Upper lobe of left lung (tissue), 6 donors: ENCODE measurements around the gene CTLA4. TPM values are rescaled to one million over a fixed set of nuclear protein-coding genes. Genes with fewer than 3 reads are reported as not detected.

Experiments
- ATAC-seq, 2 donors: fragments of 200-7000 bp; cut with Tn5 transposase; one replicate each; pipeline ENCODE4 v1.9.1; 2022; ENCODE audit warnings: mild to moderate bottlenecking in 2 of 2, moderate library complexity in 2 of 2; ENCODE audit not compliant: low FRiP score in 2 of 2
- DNase-seq, 2 donors: peaks; one replicate each; pipeline ENCODE4 v3.0.0-alpha.2; 2019 to 2020
- H3K27ac ChIP-seq, 4 donors: fragments of 200-600 bp; sonication (generic); one replicate each; pipeline ENCODE4 v1.5.1; 2016 to 2019
- H3K27me3 ChIP-seq, 4 donors: fragments of 200-600 bp; sonication (generic); one replicate each; pipeline ENCODE4 v1.5.1; 2017 to 2019
- H3K36me3 ChIP-seq, 4 donors: fragments of 200-600 bp; sonication (generic); one replicate each; pipeline ENCODE4 v1.5.1; 2016 to 2019
- H3K4me1 ChIP-seq, 4 donors: fragments of 200-600 bp; sonication (generic); one replicate each; pipeline ENCODE4 v1.5.1; 2018 to 2019
- H3K4me3 ChIP-seq, 4 donors: fragments of 200-600 bp; sonication (generic); one replicate each; pipeline ENCODE4 v1.5.1; 2017 to 2019; ENCODE audit warnings: mild to moderate bottlenecking in 2 of 4, moderate library complexity in 1 of 4
- H3K9me3 ChIP-seq, 4 donors: fragments of 200-600 bp; sonication (generic); one replicate each; pipeline ENCODE4 v1.5.1; 2018 to 2019
- CTCF ChIP-seq, 6 experiments: fragments of 450-650 bp in 4 of 6; fragments of 200-600 bp in 2 of 6; sonication (generic) in 2 of 6; IDR thresholded peaks; one replicate each; pipeline ENCODE4 v1.5.1; 2016 to 2019; ENCODE audit warnings: antibody characterized with exemption in 6 of 6
- EP300 ChIP-seq, 4 donors: sonication (generic); formaldehyde crosslinking; IDR thresholded peaks; one replicate each; pipeline ENCODE4 v1.5.1; 2017; ENCODE audit warnings: antibody characterized with exemption in 4 of 4, control low read depth in 2 of 4
- POLR2A ChIP-seq, 4 donors: fragments of 450-650 bp; IDR thresholded peaks; one replicate each; pipeline ENCODE4 v1.5.1; 2016 to 2017; ENCODE audit warnings: antibody characterized with exemption in 4 of 4, mild to moderate bottlenecking in 2 of 4
- POLR2AphosphoS5 ChIP-seq, 2 donors: sonication (generic); formaldehyde crosslinking; IDR thresholded peaks; one replicate each; pipeline ENCODE4 v1.5.1; 2017; ENCODE audit warnings: antibody characterized with exemption in 2 of 2
- WGBS, 2 donors: methylation state at CpG; one replicate each; pipeline ENCODE4 v1.1.5; 2017 to 2018; 5-methylcytosine and 5-hydroxymethylcytosine counted together
- total RNA-seq, 6 donors: library from RNA; depleted of rRNA in 4 of 6; stranded (reverse); fragments of >200 nt in 4 of 6; gene quantifications; one replicate each; pipeline versions ENCODE4 v1.1.0 to v1.2.1, GENCODE V29; 2016 to 2021
- donor health status: DM: no; HTN: no; CAD: no; lungs with moderate emphysema.
- donor health status: DM: no; HTN: yes; CAD: no; lungs with severe emphysema.

Gene CTLA4
- total RNA-seq, 6 donors from 2014 or later = 0.33 to 3.1 (median 1.1) TPM

DNA sequence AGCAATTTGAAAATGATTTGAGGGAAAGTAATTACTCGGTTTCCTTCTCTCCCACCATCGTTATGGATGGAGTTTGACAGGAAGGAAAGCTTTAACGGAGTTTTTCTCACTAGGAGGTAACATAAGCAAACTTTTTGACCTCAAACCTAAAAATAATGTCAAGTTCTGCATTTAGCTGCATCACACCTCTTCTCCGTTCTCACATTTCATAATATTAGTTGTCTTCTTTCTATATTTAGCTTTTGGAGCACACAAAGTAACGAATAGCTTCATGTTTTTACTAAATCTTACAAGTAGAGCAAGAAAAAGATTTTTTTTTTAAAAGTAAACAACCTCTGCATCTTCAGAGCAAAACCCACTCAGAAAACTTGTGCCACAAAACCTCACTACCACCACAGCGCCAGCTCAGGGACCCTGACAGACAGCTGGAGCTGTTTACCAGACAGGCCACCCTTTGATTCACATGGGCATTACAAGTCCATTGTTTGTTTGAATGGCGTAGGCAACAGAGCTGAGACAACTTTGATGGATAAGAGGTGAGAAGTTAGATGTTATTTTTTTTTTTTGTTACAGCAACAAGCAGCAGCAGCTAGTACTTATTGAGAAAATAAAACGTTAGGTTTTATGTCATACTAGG, 47.1 kb downstream of the CTLA4 start:
- H3K36me3 ChIP-seq = no peaks in the 10 kb centered on the region
- no peaks in the 10 kb centered on the region for H3K9me3 ChIP-seq
- H3K4me1 ChIP-seq = peaks cover 0 to 4% (median under 1%) of the 10 kb centered on the region in 4 donors
- H3K27me3 ChIP-seq = no peaks in the 10 kb centered on the region
- ATAC-seq = no peak
- H3K4me3 ChIP-seq = no peak overlapping the region
- TF ChIP-seq CTCF (IDR thresholded peaks at IDR 0.05) (no peak), POLR2A (IDR thresholded peaks at IDR 0.05) (no peak)
- 42 to 48% methylated on average over 8 of the region's 8 CpGs for WGBS, 2 donors
- no peak overlapping the region for H3K27ac ChIP-seq
- DNase-seq = no peak

- Histone ChIP-seq H3K4me3 (no peak overlapping the region), H3K4me1 (no peaks in the 10 kb centered on the region), H3K36me3 (no peaks in the 10 kb centered on the region), H3K27me3 (no peaks in the 10 kb centered on the region), H3K9me3 (no peaks in the 10 kb centered on the region), H3K27ac (no peak overlapping the region)
- TF ChIP-seq POLR2AphosphoS5 (IDR thresholded peaks at IDR 0.05) (no peak), POLR2A (IDR thresholded peaks at IDR 0.05) (no peak), CTCF (IDR thresholded peaks at IDR 0.05) (no peak), EP300 (IDR thresholded peaks at IDR 0.05) (no peak)
- 80 to 81% methylated on average over 7 of the region's 7 CpGs for WGBS, 2 donors
- ATAC-seq (no peak), DNase-seq (no peak)
These were observed 47.7 kb downstream of the CTLA4 start for GRCh38 chr2:203915256-203915655.

GRCh38 chr2:203916756-203917155, 49.2 kb downstream of the CTLA4 start:
- no peaks in the 10 kb centered on the region for H3K36me3 ChIP-seq
- H3K27me3 ChIP-seq = no peaks in the 10 kb centered on the region
- no peak overlapping the region for H3K27ac ChIP-seq
- ATAC-seq (no peak), DNase-seq (no peak)
- H3K4me1 ChIP-seq = no peaks in the 10 kb centered on the region
- no peak overlapping the region for H3K4me3 ChIP-seq
- no peaks in the 10 kb centered on the region for H3K9me3 ChIP-seq
- no peak for TF ChIP-seq POLR2A (IDR thresholded peaks at IDR 0.05)
- no peak for TF ChIP-seq EP300 (IDR thresholded peaks at IDR 0.05)
- TF ChIP-seq POLR2AphosphoS5 (IDR thresholded peaks at IDR 0.05) = no peak
- TF ChIP-seq CTCF (IDR thresholded peaks at IDR 0.05) = no peak

- no peak for TF ChIP-seq CTCF (IDR thresholded peaks at IDR 0.05)
- TF ChIP-seq EP300 (IDR thresholded peaks at IDR 0.05) = no peak
- TF ChIP-seq POLR2A (IDR thresholded peaks at IDR 0.05) = no peak
- DNase-seq (no peak), ATAC-seq (no peak)
- H3K4me3 ChIP-seq = no peak overlapping the region
- WGBS, 2 donors = 35 to 61% methylated on average over 4 to 7 of the region's 7 CpGs
- no peak overlapping the region for H3K27ac ChIP-seq
- no peaks in the 10 kb centered on the region for H3K9me3 ChIP-seq
- H3K27me3 ChIP-seq = no peaks in the 10 kb centered on the region
- H3K4me1 ChIP-seq = no peaks in the 10 kb centered on the region
- no peaks in the 10 kb centered on the region for H3K36me3 ChIP-seq
These were observed 50.7 kb downstream of the CTLA4 start for GRCh38 chr2:203918264-203918663.

GRCh38 chr2:203918839-203919238, 51.3 kb downstream of the CTLA4 start:
- TF ChIP-seq POLR2AphosphoS5 (IDR thresholded peaks at IDR 0.05) (no peak), CTCF (IDR thresholded peaks at IDR 0.05) (no peak), POLR2A (IDR thresholded peaks at IDR 0.05) (no peak), EP300 (IDR thresholded peaks at IDR 0.05) (no peak)
- no peaks in the 10 kb centered on the region for H3K27me3 ChIP-seq
- no peaks in the 10 kb centered on the region for H3K36me3 ChIP-seq
- H3K4me1 ChIP-seq = no peaks in the 10 kb centered on the region
- WGBS, 2 donors = 85 to 98% methylated on average over 3 of the region's 3 CpGs
- no peak overlapping the region for H3K4me3 ChIP-seq
- no peak overlapping the region for H3K27ac ChIP-seq
- H3K9me3 ChIP-seq = no peaks in the 10 kb centered on the region
- no peak for DNase-seq
- ATAC-seq = no peak
